Measurements from ENCODE around the gene STATH. TPM values are rescaled to one million over a fixed set of nuclear protein-coding genes. Genes with fewer than 3 reads are reported as not detected.

Gene STATH
- total RNA-seq, 1 experiment from 2014 or later, result not detected

- H3K9me3 Mint-ChIP-seq, result no peaks in the 10 kb centered on the region
- H3K27ac ChIP-seq (ENCODE audit: insufficient read length, low read depth, low read length), result no peak overlapping the region
- H3K9me3 ChIP-seq (ENCODE audit: control insufficient read depth, low read depth, low read length), result no peaks in the 10 kb centered on the region
- no peak overlapping the region for H3K18ac ChIP-seq (ENCODE audit: insufficient read length, low read depth, low read length)
- H4K91ac ChIP-seq (ENCODE audit: insufficient read length, low read depth, low read length), result no peak overlapping the region
- H3K56ac ChIP-seq (ENCODE audit: insufficient read length, low read depth, low read length), result no peak overlapping the region
- H3K4me1 Mint-ChIP-seq, result peaks cover 0 to 4% of the 10 kb centered on the region in 2 experiments; a peak in 1 of 4 replicates
- H3K23ac ChIP-seq (ENCODE audit: insufficient read length, low read depth, low read length), result no peak overlapping the region
- no peak overlapping the region for H2AFZ ChIP-seq (ENCODE audit: low read length)
- H3K79me1 ChIP-seq (ENCODE audit: insufficient read depth, low read depth, low read length, poor library complexity, severe bottlenecking), result no peaks in the 10 kb centered on the region
- no peak overlapping the region for H2BK15ac ChIP-seq (ENCODE audit: low read depth, low read length)
- no peaks in the 10 kb centered on the region for H4K20me1 ChIP-seq (ENCODE audit: control insufficient read depth, insufficient read depth, insufficient read length)
- H3K4me3 Mint-ChIP-seq, result no peak overlapping the region
- no peaks in the 10 kb centered on the region for H3K23me2 ChIP-seq (ENCODE audit: insufficient read length, low read depth, low read length, poor library complexity, severe bottlenecking)
- H3K27me3 Mint-ChIP-seq (ENCODE audit: low read depth), result no peaks in the 10 kb centered on the region
- no peak for TF ChIP-seq CTCF (conservative IDR thresholded peaks at IDR 0.05)
- no peak overlapping the region for H3K27ac Mint-ChIP-seq
- no peak overlapping the region for H2BK120ac ChIP-seq (ENCODE audit: low read depth, low read length, poor library complexity, severe bottlenecking)
- H3K36me3 Mint-ChIP-seq (ENCODE audit: insufficient read depth in 1 of 3, low read depth in 3 of 3), result no peaks in the 10 kb centered on the region
- no peaks in the 10 kb centered on the region for H3K79me2 ChIP-seq (ENCODE audit: insufficient read depth, low read length)
- H3K4me1 ChIP-seq (ENCODE audit: insufficient read depth, low read length), result no peaks in the 10 kb centered on the region
- no peak overlapping the region for H2BK12ac ChIP-seq (ENCODE audit: insufficient read length, low read depth, low read length)
- no peak overlapping the region for H3K9ac ChIP-seq (ENCODE audit: extremely low read depth, insufficient read length, low read length)
- H3K27me3 ChIP-seq (ENCODE audit: insufficient read depth, low read length), result no peaks in the 10 kb centered on the region
- no peak overlapping the region for H2BK20ac ChIP-seq (ENCODE audit: low read depth, low read length, poor library complexity, severe bottlenecking)
- no peak overlapping the region for H3T11ph ChIP-seq (ENCODE audit: low read length)
- H4K5ac ChIP-seq (ENCODE audit: insufficient read length, low read depth, low read length), result no peak overlapping the region
- no peak overlapping the region for H2BK5ac ChIP-seq (ENCODE audit: insufficient read length, low read length)
- no peak for DNase-seq
- H3K4ac ChIP-seq (ENCODE audit: low read depth, low read length), result no peak overlapping the region
- H3K4me2 ChIP-seq (ENCODE audit: insufficient read depth, insufficient read length, low read length), result no peak overlapping the region
- no CpG with 5 or more reads among the region's 1 CpG for WGBS (ENCODE audit: extremely low coverage, insufficient read length, low lambda C conversion rate)
- H2AK5ac ChIP-seq (ENCODE audit: insufficient read length, low read length), result no peak overlapping the region
- no peak overlapping the region for H4K8ac ChIP-seq (replicated peaks; ENCODE audit: insufficient read length, low read depth, low read length)
- H3K14ac ChIP-seq (ENCODE audit: insufficient read depth, low read length), result no peak overlapping the region
These were observed 4.9 kb downstream of the STATH start for GRCh38 chr4:70000711-70001110.
